ENCODE measurements around the gene SEMA3D.

DNA sequence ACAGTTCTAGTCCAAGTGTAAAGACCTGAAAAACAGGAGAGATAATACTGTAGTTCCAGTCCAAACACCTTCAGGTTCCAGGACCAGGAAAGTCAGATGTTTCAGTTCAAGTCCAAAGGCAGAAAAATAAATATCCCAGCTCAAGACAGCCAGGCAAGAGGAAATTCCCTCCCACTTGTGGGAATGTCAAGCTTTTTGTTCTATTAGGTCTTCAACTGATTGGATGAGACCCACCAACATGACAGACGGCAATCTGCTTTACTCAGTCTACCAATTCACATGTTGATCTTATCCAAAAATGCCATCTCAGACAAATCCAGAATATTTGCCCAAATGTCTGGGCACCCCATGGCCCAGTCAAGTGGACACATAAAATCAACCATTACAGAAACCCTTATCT lies 33.1 kb downstream of the SEMA3D start:
- no peak for TF ChIP-seq EZH2 (IDR thresholded peaks at IDR 0.05; ENCODE audit: borderline replicate concordance, insufficient read depth, low read length, poor library complexity, severe bottlenecking)
- TF ChIP-seq SMC3 (conservative IDR thresholded peaks at IDR 0.05; ENCODE audit: poor library complexity), result no peak
- no peak for TF ChIP-seq EP300 (conservative IDR thresholded peaks at IDR 0.05; ENCODE audit: poor library complexity, severe bottlenecking)

Data from neural cell (in vitro differentiated cells).